ENCODE results near the gene LGI2. TPM values are rescaled to one million over a fixed set of nuclear protein-coding genes. Genes with fewer than 3 reads are reported as not detected.
A peak's percentile ranks its signal among the peaks of the same experiment; 100 is the strongest.

LGI2 gene
- polyA plus RNA-seq, 4 donors: 28.7 to 34.0 (median 30.7) TPM

DNA sequence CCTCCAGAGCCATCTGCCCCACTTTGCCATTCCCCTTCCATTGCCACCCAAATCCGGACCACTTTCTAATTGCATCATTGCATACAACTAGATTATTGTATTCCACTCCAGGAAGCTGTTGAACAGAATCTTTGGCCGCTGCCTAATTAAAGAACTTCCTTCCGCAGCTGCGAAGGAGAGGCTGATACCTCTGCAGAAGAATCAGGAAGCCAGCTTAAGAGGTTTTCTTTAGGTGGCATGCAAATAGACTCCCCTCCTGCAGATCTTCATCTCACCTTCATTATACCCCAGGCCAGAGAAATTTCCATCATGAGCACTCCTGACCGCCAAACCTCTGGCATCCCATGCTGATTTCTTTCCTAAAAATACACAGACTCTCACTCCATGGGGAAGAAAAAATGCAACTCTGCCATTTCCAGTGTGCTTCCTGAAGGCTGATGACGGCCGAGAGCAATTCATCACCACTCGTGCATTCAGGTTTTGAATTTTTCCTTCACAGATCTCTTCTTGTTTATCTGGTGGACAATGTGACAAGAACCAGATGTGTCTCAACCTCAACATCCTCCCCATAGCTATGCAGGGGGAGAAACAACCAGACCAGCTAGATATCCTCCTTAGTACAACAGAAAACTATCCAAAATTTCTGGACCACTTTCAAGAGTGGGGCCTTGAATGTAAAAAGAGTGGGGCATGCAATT is 31.2 kb downstream of the LGI2 start:
- DNase-seq (ENCODE audit: low read depth in 4 of 4, low spot score in 3 of 4): no peak

DNA sequence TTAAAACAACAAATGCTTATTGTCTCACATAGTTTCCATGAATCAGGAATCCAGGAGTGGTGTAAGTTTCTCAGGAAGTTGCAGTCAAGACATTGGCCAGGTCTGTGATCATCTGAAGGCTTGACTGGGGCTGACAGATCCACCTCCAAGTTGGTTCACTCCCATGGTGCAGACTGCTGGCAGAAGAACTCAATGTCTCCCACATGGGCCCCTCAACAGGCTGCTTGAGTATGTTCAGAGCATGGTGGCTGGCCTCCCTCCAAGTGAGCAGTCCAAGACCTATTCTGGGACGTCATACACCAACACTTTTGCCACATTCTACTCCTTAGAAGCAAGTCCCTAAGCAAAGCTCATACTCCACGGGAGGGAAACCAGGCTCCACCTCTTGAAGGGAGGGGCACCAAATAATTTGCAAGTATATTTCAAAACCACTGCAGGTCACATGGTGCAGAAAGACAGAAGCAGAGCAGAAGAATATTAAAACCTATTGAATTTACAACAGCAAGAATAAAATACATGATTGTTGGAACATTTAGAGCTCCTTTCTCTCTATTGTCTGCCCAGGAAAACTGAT is 35.3 kb downstream of the LGI2 start:
- no peak for DNase-seq (ENCODE audit: low read depth in 4 of 4, low spot score in 3 of 4)

DNA sequence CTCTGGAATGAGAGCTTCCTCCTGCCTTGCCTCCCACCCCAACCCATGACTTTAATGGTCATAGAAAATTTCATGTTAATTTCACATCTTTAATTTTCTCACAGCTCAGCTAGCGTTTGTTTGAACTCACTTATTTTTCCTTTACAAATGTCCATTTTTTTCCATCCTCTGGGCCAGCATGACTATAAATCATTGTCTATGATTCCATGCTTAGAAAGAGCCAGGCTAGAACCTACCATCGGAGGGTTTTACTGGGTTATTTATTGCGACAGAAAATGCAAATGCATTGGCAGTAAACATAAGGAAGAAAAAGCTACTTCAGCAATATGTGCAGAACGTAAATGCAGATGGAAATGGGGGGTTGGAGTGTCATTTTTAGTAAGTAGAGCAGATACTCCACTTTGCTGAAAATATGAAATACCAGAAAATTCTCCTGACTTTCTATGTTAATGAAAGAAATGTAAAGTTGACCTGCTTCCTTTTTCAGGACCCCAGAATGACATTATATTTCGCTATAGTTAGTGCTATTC is 37.1 kb downstream of the LGI2 start:
- DNase-seq (ENCODE audit: low read depth in 4 of 4, low spot score in 3 of 4): no peak

DNA sequence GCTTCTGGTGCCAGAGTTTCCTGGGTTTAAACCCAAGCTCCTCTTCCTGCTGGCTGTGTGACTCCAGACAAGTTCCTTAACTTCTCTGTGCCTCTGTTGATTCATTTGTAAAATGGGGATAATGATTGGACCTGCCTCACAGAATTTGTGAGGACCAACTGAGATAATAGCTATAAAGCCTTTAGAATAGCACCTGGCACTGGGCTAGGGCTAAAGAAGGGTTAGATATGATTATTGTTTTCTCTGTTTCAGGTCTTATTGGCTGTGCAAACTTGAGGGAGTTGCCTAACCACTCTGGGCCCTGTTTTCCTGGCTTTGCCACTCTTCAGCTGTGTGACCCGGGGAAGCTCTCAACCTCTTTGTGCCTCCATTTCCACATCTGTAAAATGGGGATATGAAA is 37.8 kb downstream of the LGI2 start:
- DNase-seq (ENCODE audit: low read depth in 4 of 4, low spot score in 3 of 4): no peak

DNA sequence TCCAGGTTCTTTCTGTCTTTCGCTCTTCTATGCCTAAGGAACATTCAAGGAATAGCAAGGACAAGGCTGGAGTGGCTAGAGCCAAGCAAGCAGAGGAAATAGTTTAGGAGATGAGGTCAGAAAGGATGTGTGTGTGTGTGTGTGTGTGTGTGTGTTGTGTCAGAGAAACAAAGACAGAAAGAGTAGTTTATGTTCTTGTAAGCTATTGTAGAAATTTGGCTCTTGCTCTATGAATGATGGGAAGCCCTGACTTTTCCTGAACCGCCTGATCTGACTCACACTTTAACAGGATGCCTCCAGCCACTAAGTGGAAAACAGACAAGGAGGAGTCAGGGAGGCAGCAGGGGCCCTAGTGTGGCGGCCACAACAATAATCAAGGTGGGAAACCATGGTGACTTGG is 39.7 kb downstream of the LGI2 start:
- DNase-seq (ENCODE audit: low read depth in 4 of 4, low spot score in 3 of 4): no peak

DNA sequence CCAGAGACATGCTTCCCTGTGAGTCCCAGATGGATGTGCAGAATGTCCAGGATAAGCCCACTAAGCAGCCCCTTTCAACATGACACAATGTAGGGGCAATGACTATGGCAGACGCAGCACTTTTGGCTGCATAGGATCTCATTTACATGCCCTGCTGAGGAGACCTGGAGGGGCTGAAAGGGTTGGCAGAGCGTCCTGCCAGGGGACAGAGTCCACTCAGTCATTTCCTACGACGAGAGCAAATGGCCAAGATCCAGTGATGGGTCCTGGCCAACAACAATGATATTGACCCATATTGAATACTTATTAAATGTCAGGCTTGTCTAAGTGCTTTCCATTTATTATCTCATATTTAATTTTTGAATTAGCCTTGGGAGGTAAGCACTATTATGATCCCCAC is 41.4 kb downstream of the LGI2 start:
- no peak for DNase-seq (ENCODE audit: low read depth in 4 of 4, low spot score in 3 of 4)

DNA sequence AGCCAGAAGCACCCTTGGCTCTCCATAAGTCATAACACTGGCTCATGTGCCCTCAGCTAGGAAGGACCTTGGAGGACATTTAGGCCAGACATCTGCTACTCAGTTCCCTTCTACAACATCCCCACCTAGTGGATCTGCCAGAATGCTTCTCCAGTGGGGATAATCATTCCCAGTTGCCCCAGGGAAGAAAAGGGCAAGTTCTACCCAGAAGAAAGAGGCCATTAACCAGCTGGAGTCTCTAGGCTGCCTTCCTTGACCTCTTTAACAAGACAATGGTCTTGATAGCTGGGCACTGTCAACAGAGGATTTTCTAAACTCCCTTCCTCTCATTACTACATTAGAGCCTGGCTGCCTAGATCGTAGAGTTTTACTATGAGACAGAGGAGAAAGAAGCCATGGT is 42.0 kb downstream of the LGI2 start:
- DNase-seq (ENCODE audit: low read depth in 4 of 4, low spot score in 3 of 4): no peak

DNA sequence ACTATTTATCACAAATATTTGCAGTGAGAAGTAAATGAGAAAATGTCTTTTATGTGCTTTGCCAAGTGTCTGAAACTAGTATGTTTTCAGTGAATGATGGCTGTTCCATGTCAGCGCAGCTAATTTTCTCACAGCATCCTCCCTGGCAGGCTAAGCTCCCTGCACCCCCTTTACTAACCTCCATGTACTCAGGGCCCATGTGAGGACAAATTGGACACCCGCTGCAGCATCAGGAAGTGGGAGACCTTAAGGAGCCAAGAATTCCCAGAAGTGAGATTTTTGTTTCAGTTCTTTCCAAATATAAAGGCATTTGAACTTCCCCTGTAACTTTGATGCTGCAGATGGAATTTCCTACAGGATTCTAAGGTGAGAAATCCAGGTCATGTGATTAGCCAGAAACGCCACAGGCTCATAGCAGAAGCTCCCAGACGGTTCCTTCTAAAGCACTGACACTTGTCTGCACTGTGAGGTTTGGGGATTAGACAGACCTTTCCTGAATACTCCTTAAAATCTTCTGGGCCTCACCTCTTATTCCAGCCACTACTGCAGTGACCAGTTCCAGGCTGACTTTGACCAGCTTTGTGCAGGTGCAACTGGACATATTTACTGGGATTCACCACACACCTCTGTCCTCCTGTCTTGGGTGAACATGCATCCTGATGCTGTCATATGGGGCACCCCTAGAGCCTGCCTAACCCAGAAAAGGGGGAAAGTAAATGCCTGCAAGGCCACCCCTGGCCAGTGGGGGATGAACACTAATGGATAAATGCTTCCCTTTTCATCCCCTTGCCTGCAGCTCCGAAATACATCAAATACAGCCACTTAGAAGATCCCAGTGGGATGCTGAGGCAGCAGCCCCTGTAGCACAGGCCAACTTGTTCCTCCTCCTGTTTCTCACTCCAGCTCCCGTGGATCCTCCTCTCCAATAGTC is 45.9 kb downstream of the LGI2 start:
- no peak for DNase-seq (ENCODE audit: low read depth in 4 of 4, low spot score in 3 of 4)

DNA sequence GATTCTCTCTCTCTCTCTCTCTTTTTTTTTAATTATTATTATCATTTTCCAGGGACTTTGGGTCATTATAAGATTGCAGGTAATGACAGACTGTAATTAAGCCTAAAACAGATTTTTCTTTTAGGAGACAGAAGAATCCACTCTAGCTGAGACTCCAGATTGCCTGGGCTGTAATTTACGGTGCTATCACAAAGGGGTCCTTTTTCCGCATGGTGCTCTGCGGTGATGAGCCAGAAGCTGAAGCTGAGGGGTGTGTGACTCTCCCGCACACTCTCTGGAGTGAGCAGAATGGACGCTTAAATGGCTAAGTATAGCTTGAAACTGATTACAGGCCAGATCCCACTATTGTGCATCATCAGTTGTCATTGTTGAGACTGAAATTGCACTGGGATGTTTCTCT is 50.0 kb downstream of the LGI2 start:
- DNase-seq (ENCODE audit: low read depth in 4 of 4, low spot score in 3 of 4): no peak

DNA sequence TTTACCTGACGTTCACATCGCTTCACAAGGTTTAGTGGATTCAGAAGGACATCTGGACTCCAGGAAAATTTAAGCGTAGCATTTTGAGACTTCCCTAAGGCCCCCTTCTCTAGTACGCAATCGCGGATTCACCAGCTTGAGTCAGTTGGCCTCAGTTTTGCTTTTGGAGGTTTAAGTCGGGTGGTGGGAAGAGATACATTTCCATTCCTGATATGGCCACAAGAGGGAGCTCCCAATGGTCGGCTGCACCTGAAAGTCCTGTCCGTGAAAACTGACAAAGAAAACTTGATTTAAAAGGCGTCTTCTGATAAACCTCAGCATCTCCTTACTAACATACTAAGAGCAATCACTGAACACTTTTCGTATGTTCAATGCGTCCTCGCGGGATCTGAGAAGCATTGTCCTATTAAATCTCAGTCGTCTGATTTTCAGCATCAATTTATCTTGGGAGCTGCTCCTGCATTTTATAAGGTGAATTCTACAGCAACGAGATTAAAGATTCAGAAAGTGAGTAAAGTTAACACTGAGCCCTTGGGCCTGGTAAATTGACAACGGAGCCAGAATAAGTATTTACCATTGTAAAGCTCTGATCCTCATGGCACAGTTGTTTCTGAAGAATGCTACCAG is 50.6 kb downstream of the LGI2 start:
- peak; percentile 48 to 55 (median 52) for DNase-seq (ENCODE audit: low read depth in 4 of 4, low spot score in 3 of 4)

DNA sequence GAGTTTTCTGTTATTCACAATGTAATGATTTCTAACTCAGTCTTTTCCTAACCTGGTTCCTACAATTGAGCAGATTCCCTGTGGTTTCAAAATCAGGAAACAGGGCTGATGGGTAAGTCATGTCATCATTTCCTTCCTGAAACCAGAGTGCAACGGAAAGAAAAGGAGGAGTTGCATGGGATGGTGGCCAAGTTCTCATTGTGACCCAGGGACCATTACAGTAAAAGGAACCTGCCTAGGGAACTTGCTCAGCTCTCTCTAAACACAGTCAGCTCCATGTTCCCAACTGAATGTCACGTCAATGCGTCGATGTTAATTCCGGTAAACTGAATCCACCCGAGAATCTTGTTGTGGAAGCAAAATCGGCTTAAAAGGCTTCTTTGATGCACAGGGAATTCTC is 51.2 kb downstream of the LGI2 start:
- DNase-seq (ENCODE audit: low read depth in 4 of 4, low spot score in 3 of 4): no peak

DNA sequence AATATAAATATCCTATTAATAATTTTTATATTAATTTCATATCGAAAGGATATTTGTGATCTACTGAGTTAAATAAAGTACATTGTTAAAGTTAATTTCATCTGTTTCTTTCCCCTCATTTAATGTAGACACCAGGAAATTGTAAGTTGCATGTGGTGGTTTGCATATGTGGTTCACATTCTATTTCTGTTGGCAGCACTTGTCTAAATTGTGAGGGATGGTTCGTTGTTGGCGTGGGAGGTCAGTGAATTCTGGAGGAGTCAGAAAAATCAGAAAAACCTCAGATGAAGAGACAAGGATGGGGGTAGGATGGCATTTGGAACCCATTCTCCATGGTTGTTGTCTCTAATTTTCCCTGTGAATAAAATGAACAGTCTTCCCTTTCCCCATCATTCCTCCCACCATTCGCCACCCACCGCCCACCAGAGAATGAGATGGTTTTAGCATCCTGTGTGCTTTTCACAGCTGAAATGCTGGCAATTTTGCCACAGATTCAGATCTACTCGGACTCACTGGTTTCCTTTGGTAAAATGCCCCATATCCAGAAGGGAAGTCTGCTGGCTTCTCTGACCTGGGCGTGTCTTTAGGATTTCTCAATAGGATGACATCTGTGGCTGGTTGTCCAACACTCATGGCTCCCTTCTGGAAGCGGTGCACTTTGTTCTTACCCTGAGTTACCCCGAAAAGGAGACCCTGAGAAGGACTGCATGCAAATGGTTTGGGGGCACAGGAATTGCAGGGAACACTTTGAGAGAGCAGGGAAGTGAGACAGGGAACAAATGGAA is 52.3 kb downstream of the LGI2 start:
- DNase-seq (ENCODE audit: low read depth in 4 of 4, low spot score in 3 of 4): no peak

DNA sequence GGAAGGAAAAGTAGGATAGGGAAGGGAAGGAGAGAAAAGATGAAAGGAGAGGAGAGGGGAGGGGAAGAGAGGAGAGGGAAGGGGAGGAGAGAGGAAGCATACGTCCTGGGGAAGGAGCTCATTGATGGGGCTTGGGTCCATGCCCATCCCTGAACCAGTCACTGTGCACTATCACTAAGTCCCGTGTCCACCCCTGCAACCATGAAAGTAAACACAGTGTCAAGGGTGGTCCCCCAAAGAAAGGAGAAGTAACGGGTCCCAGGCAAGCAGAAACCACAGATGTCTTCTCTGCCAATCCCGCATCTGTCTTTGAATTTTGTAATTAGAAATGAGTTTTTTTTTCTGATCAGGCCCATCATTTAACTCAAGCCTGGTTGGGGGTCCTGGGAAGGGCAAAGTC is 55.2 kb downstream of the LGI2 start:
- DNase-seq (ENCODE audit: low read depth in 4 of 4, low spot score in 3 of 4): no peak

DNA sequence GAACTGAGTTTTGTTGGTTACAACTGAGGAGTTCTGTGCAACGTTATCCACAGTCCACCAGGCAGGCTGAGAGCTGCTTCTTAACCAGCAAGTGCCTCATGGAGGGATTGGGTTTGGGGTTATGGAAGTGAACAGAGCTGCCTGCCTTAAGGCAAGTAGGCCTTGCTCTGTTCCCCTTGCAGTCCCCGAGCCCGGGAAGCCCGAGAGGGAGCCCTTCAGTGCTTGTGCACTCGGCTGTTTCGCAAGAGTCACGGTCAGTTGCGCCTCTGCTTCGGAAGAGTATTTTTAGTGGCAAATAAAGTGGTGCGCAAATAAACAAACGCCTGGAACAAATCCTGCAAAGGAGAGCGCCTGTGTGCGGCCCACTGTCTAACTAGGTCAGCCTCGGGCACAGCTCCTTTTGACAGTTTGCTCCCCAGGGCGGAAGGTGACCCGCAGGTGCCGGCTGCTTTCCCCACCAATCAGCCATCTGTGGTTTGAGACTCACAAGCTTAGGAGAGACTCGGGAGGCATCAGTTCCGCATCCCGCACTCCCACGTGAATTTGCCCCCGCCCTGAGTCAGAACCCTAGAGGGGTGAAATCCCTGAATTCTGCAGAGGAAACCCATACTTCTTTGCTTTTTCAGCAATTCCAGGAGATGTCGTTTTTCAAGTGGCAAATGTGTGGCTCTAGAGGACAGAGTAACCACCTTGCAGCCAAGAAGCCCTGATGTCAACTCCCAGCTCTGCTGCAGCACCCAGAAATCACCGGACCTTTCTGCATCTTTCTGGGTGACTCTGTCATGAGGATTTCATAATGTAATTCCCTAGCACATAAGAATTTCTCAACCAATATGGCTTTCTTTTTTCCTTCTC is 56.8 kb downstream of the LGI2 start:
- peak in 3 of 4 donors; percentile 31 to 57 (median 44) for DNase-seq (ENCODE audit: low read depth in 4 of 4, low spot score in 3 of 4)

DNA sequence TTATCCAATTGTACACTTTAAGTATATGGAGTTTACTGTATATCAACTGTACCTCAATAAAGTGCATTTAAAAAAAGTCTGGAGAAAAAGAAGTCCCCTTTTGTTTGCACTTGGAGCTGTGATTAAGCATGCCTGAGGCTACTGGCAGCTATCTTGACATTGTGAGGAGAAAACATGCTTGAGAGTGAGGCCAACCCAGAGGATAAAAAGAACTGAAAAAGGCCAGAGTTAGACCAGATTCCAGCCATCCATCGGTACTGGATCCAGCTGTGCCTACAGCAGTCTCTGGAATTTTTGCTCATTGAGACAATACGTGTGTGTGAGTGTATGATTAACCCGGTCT is 57.4 kb downstream of the LGI2 start:
- DNase-seq (ENCODE audit: low read depth in 4 of 4, low spot score in 3 of 4): peak in 1 of 4 donors; percentile 16

DNA sequence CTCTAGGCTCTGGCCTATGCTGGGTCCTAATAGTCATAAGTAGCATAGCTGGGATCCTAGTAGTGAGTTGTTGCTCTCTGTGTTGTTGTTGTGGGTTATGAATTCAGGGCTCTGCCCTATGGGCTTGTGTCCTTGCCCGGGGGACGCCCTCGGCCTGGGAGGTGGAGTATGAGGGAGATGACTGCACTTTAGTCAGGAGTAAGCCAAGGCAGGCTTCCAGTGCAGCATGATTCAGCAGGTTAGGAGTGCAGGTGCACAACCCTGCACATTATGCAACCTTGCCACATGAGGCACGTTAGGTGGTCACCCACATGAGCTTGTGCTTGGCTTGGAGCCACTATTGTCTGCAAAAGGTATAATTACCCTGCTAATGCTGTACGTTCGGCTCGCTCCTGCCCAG is 59.6 kb downstream of the LGI2 start:
- DNase-seq (ENCODE audit: low read depth in 4 of 4, low spot score in 3 of 4): no peak

DNA sequence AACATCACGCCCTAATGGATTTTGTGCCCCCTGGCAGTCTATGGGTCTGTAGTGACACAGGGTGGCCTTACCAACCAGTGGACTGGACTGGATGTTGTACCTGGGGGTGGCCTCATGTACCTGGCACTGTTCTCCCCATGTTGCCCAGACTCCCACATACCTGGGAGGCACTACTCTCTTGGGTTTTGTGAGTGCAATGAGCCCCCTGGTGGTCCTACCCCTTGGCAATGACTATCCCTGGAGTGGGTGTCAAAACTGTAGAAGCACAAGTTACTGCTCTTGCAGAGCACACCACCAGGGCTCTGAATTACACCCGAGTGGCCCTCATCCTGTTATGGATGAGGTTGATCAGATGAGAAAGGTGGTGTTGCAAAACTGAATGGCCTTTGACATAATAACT is 60.1 kb downstream of the LGI2 start:
- DNase-seq (ENCODE audit: low read depth in 4 of 4, low spot score in 3 of 4): no peak

DNA sequence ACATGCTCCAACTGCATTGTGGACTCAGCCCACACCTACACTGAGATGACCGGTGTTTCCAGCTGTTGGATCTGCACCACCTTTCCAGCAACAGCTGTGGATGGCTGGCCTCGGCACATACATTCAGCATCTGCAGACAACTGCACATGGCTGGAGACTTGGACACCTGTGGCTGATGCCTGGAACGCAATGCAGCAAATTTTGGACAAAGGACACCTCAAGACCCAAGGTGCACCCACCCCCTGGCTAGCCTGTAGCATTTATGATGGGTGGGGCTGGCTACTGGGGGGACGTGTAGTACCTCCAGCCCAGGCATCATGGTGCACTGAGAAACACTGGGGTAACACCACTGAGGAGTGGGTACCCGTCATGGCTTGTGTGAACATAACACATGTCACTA is 60.6 kb downstream of the LGI2 start:
- DNase-seq (ENCODE audit: low read depth in 4 of 4, low spot score in 3 of 4): no peak

DNA sequence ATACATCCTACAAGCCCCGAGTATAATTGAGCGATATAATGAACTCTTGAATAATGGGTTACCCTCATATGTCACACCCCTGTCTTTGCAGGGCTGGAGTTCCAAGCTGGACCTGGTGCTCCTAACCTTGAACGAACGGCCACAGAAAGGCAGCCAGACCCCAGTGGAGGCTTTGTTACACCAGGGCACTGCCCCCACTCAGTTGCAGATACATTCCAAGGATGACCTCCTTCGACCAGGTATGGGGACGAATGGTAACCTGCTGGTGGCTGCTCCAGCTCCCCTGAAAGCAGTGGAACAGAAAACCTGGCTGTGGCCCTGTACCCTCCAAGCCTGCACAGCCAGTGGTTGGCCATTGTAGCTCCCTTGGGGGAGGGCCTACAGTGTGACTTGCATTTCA is 61.3 kb downstream of the LGI2 start:
- DNase-seq (ENCODE audit: low read depth in 4 of 4, low spot score in 3 of 4): no peak

Data from right renal pelvis (tissue), 4 donors.